ENCODE results near the gene RASSF6. TPM values are rescaled to one million over a fixed set of nuclear protein-coding genes. Genes with fewer than 3 reads are reported as not detected.
"Not testable (repeated sequence)": the region's sequence is repeated elsewhere in the genome, so short reads cannot be mapped to it uniquely, and the experiment has no call there.

The RASSF6 gene
- total RNA-seq, 2 donors from 2014 or later, result not detected

DNA sequence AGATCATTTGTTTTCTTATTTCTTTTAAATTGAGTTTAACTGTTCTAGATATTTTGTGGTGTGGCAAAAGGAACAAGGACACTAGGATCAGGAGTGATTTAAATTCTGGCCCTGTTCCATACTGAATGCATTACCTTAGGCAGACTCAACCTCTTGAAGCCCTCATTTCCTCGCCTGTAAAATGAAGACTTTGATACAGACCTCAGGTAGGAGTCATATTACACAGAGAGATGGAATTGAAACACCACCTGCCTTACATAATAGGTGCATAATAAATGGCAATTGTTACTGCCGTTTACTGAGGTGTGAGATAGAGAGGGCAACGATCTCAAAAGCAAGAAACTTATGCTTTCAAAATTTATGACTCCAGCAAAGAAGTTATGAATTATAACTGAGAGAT, 28.2 kb upstream of the RASSF6 start:
- no peaks in the 10 kb centered on the region for H3K9me3 ChIP-seq
- TF ChIP-seq, protein P1, sequence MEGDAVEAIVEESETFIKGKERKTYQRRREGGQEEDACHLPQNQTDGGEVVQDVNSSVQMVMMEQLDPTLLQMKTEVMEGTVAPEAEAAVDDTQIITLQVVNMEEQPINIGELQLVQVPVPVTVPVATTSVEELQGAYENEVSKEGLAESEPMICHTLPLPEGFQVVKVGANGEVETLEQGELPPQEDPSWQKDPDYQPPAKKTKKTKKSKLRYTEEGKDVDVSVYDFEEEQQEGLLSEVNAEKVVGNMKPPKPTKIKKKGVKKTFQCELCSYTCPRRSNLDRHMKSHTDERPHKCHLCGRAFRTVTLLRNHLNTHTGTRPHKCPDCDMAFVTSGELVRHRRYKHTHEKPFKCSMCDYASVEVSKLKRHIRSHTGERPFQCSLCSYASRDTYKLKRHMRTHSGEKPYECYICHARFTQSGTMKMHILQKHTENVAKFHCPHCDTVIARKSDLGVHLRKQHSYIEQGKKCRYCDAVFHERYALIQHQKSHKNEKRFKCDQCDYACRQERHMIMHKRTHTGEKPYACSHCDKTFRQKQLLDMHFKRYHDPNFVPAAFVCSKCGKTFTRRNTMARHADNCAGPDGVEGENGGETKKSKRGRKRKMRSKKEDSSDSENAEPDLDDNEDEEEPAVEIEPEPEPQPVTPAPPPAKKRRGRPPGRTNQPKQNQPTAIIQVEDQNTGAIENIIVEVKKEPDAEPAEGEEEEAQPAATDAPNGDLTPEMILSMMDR (IDR thresholded peaks at IDR 0.05), result no peak
- H3K27ac ChIP-seq, result no peak overlapping the region
- no peak overlapping the region for H3K4me3 ChIP-seq
- no peaks in the 10 kb centered on the region for H3K4me1 ChIP-seq
- no peaks in the 10 kb centered on the region for H3K27me3 ChIP-seq
- no peak for DNase-seq (ENCODE audit: low spot score)
- no peaks in the 10 kb centered on the region for H3K36me3 ChIP-seq

DNA sequence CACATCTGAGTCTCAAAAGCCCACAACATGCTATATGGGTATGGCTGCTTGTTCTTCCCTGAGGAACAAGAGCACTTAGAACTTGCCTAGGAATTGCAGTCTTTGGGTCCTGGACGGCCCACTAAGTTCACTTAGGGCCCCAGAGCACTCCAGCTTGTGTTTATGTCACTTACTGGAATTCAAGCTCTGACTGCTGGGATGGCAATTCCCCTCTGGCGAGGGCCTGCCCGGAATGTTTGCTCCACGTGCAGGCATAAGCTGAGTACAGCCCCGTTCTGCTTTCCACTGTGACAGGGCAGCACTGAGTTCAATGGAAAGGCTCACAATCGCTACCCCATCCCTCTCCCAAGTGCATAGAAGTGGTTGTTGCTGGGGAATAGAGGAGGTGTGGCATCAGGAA, 25.9 kb upstream of the RASSF6 start:
- no peaks in the 10 kb centered on the region for H3K4me1 ChIP-seq
- H3K36me3 ChIP-seq, result no peaks in the 10 kb centered on the region
- H3K27ac ChIP-seq, result no peak overlapping the region
- no peak overlapping the region for H3K4me3 ChIP-seq
- TF ChIP-seq, protein P1 (IDR thresholded peaks at IDR 0.05), result no peak
- no peaks in the 10 kb centered on the region for H3K27me3 ChIP-seq
- H3K9me3 ChIP-seq, result no peaks in the 10 kb centered on the region
- DNase-seq (ENCODE audit: low spot score), result no peak

DNA sequence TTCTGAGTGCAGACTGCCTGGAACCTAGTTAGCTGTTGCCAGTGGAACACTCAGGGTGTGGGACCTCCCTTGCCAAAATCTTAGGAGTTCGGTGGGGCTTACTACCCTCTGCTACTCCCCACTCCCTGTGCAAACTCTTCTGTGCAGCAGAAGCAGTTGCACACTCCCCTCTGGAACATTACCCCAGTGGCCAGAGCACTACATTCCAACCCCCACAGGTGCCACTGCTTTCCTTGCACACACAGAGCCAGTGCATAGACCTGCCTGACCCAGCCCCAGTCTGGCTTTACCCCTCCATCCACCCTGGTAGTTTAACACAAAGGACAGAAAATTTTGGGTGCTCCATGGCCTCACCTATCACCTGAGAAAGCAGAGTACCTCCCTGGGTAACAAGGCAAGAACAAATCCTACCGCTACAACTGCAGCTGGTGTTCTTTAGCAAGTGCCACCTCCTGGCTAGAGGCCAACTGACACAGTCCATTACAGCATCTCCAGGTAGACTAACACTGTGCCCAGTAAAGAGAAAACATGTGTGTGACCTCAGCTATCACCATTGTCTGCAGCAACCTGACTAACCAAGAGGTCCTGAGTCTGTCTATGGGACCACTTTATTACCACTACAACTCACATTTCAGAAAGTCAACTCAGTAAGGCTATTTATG, 11.5 kb upstream of the RASSF6 start:
- TF ChIP-seq, protein P1 (IDR thresholded peaks at IDR 0.05), result no peak
- no peak overlapping the region for H3K4me3 ChIP-seq
- no peaks in the 10 kb centered on the region for H3K27me3 ChIP-seq
- H3K27ac ChIP-seq, result no peak overlapping the region
- H3K36me3 ChIP-seq, result no peaks in the 10 kb centered on the region
- H3K4me1 ChIP-seq, result no peaks in the 10 kb centered on the region
- H3K9me3 ChIP-seq, result no peaks in the 10 kb centered on the region
- no peak for DNase-seq (ENCODE audit: low spot score)

DNA sequence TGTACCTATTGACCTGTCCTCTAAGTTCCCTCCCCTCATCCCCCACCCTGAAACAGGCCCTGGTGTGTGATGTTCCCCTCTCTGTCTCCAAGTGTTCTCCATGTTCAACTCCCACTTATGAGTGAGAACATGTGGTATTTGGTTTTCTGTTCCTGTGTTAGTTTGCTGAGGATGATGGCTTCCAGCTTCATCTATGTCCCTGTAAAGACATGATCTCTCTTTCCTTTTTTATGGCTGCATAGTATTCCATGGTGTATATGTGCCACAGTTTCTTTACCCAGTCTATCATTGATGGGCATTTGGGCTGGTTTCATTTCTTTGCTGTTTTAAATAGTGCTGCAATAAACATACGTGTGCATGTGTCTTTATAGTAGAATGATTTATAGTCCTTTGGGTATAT, 8.6 kb upstream of the RASSF6 start:
- not testable (repeated sequence) for H3K4me3 ChIP-seq; H3K9me3 ChIP-seq; H3K4me1 ChIP-seq; H3K27me3 ChIP-seq; H3K27ac ChIP-seq; DNase-seq (ENCODE audit: low spot score); H3K36me3 ChIP-seq

DNA sequence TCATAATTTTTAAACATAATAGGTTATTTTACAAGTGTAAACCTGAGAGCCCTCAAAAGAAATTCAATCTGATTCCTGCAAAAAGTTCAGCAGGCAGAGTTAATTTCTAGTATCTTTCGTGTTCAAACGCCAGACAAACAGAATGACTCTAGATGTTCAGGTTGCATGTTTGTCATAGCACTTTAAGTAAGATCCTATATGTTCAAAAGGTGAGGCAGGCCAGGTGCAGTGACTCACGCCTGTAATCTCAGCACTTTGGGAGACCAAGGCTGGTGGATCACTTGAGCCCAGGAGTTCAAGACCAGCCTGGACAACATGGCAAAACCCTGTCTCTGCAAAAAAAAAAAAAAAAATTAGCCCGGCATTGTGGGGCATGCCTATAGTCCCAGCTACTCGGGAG, 1.1 kb upstream of the RASSF6 start:
- H3K9me3 ChIP-seq, result no peaks in the 10 kb centered on the region
- no peaks in the 10 kb centered on the region for H3K36me3 ChIP-seq
- H3K4me1 ChIP-seq, result no peaks in the 10 kb centered on the region
- TF ChIP-seq, protein P1 (IDR thresholded peaks at IDR 0.05), result no peak
- no peak for DNase-seq (ENCODE audit: low spot score)
- H3K27me3 ChIP-seq, result peaks cover 0 to 4% of the 10 kb centered on the region in 2 donors
- no peak overlapping the region for H3K27ac ChIP-seq
- H3K4me3 ChIP-seq, result no peak overlapping the region

DNA sequence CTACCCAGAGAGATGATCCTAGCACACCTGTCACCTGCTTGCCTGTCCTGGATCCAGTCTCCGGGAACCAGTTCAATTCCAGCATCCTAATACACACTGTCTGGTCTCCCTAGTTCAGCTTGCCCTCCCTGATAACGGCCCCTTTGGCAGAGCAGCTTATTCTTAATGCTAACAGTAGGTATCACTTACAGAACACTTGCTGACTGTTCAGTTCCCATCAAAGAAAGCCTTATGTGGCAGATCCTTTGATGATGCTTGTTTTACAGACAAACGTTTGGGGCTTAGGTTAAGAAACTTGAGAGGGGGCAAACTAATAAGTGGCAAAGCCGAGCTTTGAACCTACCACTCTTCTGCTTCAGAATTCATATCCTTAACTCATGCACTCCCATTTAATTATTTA, 890 bp downstream of the RASSF6 start:
- H3K27ac ChIP-seq, result no peak overlapping the region
- TF ChIP-seq, protein P1 (IDR thresholded peaks at IDR 0.05), result no peak
- H3K4me1 ChIP-seq, result no peaks in the 10 kb centered on the region
- no peak for DNase-seq (ENCODE audit: low spot score)
- H3K4me3 ChIP-seq, result no peak overlapping the region
- peaks cover 0 to 4% of the 10 kb centered on the region in 2 donors for H3K27me3 ChIP-seq
- H3K36me3 ChIP-seq, result no peaks in the 10 kb centered on the region
- no peaks in the 10 kb centered on the region for H3K9me3 ChIP-seq

All from right atrium auricular region (tissue), 2 donors.